ENCODE measurements around the gene SHKBP1. TPM values are rescaled to one million over a fixed set of nuclear protein-coding genes. Genes with fewer than 3 reads are reported as not detected.
A peak's percentile ranks its signal among the peaks of the same experiment; 100 is the strongest.

SHKBP1 gene
- total RNA-seq, 1 experiment from 2014 or later: 85.5 TPM

DNA sequence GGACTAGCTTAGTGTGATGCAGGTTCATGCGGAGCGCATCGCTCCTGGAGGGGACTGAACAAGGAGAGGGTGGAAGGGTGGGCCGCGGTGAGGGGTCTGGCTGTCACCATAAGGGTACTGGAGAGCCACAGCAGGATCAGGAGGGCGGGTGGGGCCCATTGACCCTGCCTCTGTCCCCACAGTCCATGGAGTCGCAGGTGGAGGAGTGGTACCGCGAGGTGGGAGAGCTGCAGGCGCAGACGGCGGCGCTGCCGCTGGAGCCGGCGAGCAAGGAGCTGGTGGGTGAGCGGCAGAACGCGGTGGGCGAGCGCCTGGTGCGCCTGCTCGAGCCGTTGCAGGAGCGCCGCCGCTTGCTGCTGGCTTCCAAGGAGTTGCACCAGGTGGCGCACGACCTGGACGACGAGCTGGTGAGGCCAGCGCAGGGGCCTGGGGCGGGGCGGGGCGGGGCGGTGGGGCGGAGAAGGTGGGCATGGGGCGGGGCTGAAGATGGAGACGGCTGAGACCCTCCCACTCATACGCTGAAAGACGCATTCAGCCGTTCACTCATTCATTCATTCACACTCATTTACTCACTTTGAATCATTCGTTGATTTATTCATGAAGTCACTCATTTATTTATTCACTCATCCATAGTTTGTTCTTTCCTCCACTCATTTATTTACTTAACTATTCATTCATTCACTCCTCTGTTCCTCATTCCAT, 27.5 kb upstream of the SHKBP1 start:
- DNase-seq (ENCODE audit: low spot score): peak; percentile 85
- CTCF ChIA-PET: interaction anchor here (0.5 to 1.7 kb wide), 5 partner anchors 22 to 85 kb away, joined by 3 to 15 read pairs (median 4); no protein-coding TSS in a partner anchor
- no peak overlapping the region for H3K27ac ChIP-seq (ENCODE audit: low read depth, low read length, poor library complexity, severe bottlenecking)
- H3K9me3 ChIP-seq (ENCODE audit: low read depth, low read length, poor library complexity, severe bottlenecking): no peaks in the 10 kb centered on the region
- intact Hi-C loops (cut with micrococcal nuclease; ENCODE audit: unreplicated experiment): loop anchor here (1.0 kb wide), 1 partner anchor 49 kb away; no protein-coding TSS in a partner anchor
- peaks cover 3% of the 10 kb centered on the region for H3K4me1 ChIP-seq (ENCODE audit: insufficient read depth, low read length, poor library complexity, severe bottlenecking)
- no peaks in the 10 kb centered on the region for H3K27me3 ChIP-seq (replicated peaks; ENCODE audit: insufficient read depth, low read depth, low read length, poor library complexity)
- H3K4me3 ChIP-seq (ENCODE audit: low read depth, low read length, poor library complexity, severe bottlenecking): peak overlapping the region; percentile 18
- POLR2A ChIA-PET (ENCODE audit: low non-redundant PET): no interaction called here
- H3K36me3 ChIP-seq (ENCODE audit: insufficient read depth, low read length, poor library complexity, severe bottlenecking): no peaks in the 10 kb centered on the region
- BruUV-seq (replicated peaks): no TSS peak
- TF ChIP-seq, protein P1, sequence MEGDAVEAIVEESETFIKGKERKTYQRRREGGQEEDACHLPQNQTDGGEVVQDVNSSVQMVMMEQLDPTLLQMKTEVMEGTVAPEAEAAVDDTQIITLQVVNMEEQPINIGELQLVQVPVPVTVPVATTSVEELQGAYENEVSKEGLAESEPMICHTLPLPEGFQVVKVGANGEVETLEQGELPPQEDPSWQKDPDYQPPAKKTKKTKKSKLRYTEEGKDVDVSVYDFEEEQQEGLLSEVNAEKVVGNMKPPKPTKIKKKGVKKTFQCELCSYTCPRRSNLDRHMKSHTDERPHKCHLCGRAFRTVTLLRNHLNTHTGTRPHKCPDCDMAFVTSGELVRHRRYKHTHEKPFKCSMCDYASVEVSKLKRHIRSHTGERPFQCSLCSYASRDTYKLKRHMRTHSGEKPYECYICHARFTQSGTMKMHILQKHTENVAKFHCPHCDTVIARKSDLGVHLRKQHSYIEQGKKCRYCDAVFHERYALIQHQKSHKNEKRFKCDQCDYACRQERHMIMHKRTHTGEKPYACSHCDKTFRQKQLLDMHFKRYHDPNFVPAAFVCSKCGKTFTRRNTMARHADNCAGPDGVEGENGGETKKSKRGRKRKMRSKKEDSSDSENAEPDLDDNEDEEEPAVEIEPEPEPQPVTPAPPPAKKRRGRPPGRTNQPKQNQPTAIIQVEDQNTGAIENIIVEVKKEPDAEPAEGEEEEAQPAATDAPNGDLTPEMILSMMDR (conservative IDR thresholded peaks at IDR 0.05; ENCODE audit: low read depth, low read length): peak; percentile 60
- TF ChIP-seq EZH2 (IDR thresholded peaks at IDR 0.05; ENCODE audit: borderline replicate concordance, low read depth, low read length, poor library complexity, severe bottlenecking): no peak

DNA sequence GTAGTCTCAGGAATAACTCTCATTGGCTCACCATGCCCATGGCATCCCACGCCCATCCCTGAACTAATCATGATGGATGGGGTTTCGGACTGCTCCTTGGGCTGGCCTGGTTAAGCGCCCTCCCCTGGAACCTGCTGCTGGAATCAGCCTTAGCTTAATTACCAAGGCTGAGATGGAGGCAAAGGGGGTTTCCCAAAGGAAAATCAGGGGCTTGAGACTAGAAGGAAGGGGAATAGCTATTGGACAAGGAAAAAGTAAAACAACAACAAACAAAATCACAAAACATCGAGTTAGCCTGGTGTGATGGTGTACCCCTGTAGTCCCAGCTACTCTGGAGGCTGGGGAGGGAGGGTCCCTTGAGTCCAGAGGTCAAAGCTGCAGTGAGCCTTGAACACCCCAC, 25.7 kb upstream of the SHKBP1 start:
- H3K36me3 ChIP-seq (ENCODE audit: insufficient read depth, low read length, poor library complexity, severe bottlenecking): no peaks in the 10 kb centered on the region
- POLR2A ChIA-PET (ENCODE audit: low non-redundant PET): no interaction called here
- DNase-seq (ENCODE audit: low spot score): no peak
- no peak overlapping the region for H3K27ac ChIP-seq (ENCODE audit: low read depth, low read length, poor library complexity, severe bottlenecking)
- H3K9me3 ChIP-seq (ENCODE audit: low read depth, low read length, poor library complexity, severe bottlenecking): no peaks in the 10 kb centered on the region
- BruUV-seq (replicated peaks): no TSS peak
- CTCF ChIA-PET: no interaction called here
- intact Hi-C loops (cut with micrococcal nuclease; ENCODE audit: unreplicated experiment): no loop called here
- H3K4me1 ChIP-seq (ENCODE audit: insufficient read depth, low read length, poor library complexity, severe bottlenecking): peaks cover 3% of the 10 kb centered on the region
- no peaks in the 10 kb centered on the region for H3K27me3 ChIP-seq (replicated peaks; ENCODE audit: insufficient read depth, low read depth, low read length, poor library complexity)
- TF ChIP-seq, protein P1 (conservative IDR thresholded peaks at IDR 0.05; ENCODE audit: low read depth, low read length): no peak
- no peak for TF ChIP-seq EZH2 (IDR thresholded peaks at IDR 0.05; ENCODE audit: borderline replicate concordance, low read depth, low read length, poor library complexity, severe bottlenecking)
- no peak overlapping the region for H3K4me3 ChIP-seq (ENCODE audit: low read depth, low read length, poor library complexity, severe bottlenecking)

DNA sequence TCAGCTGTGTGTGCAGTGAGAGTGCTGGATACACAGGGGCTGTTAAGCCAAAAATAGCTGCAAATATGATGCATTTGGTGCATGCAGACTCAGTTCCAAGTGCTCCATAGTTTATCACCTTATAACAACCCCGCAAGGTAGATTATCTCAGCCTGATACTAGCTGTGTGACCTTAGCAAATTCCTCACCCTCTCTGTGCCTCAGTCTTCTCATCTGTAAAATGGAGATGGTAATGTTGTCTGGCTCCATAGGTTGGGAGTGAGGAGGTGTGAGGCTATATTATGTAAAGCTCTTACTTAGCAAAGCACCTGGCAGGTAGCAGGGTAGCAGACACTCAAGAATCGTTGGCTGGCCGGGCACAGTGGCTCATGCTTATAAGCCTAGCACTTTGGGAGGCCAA, 23.8 kb upstream of the SHKBP1 start:
- ChIA-PET POLR2A (ENCODE audit: low non-redundant PET) (no interaction called here), CTCF (no interaction called here)
- intact Hi-C loops (cut with micrococcal nuclease; ENCODE audit: unreplicated experiment): no loop called here
- H3K36me3 ChIP-seq (ENCODE audit: insufficient read depth, low read length, poor library complexity, severe bottlenecking): no peaks in the 10 kb centered on the region
- no peak overlapping the region for H3K4me3 ChIP-seq (ENCODE audit: low read depth, low read length, poor library complexity, severe bottlenecking)
- no peak overlapping the region for H3K27ac ChIP-seq (ENCODE audit: low read depth, low read length, poor library complexity, severe bottlenecking)
- TF ChIP-seq, protein P1 (conservative IDR thresholded peaks at IDR 0.05; ENCODE audit: low read depth, low read length): no peak
- TF ChIP-seq EZH2 (IDR thresholded peaks at IDR 0.05; ENCODE audit: borderline replicate concordance, low read depth, low read length, poor library complexity, severe bottlenecking): no peak
- no TSS peak for BruUV-seq (replicated peaks)
- H3K9me3 ChIP-seq (ENCODE audit: low read depth, low read length, poor library complexity, severe bottlenecking): no peaks in the 10 kb centered on the region
- DNase-seq (ENCODE audit: low spot score): no peak
- no peaks in the 10 kb centered on the region for H3K27me3 ChIP-seq (replicated peaks; ENCODE audit: insufficient read depth, low read depth, low read length, poor library complexity)
- H3K4me1 ChIP-seq (ENCODE audit: insufficient read depth, low read length, poor library complexity, severe bottlenecking): peaks cover 3% of the 10 kb centered on the region
